ENCODE data around the gene NR6A1.

- no peak for TF ChIP-seq EZH2phosphoT487 (IDR thresholded peaks at IDR 0.05; ENCODE audit: insufficient read depth, low read depth)
- TF ChIP-seq EZH2 (IDR thresholded peaks at IDR 0.05; ENCODE audit: insufficient read depth, poor library complexity, severe bottlenecking) = no peak
Measured at GRCh38 chr9:124776954-124777648, 6.0 kb upstream of the NR6A1 start, which contains the start of gene OLFML2A.
